Measurements from ENCODE around the gene IL18BP. TPM values are rescaled to one million over a fixed set of nuclear protein-coding genes. Genes with fewer than 3 reads are reported as not detected.
A peak's percentile ranks its signal among the peaks of the same experiment; 100 is the strongest.

The IL18BP gene
- 1 to 10 TPM; 7.8 to 9.9 (median 9.2) TPM for polyA plus RNA-seq (ENCODE audit: insufficient read length in 4 of 4)

- DNase-seq (ENCODE audit: low read depth in 4 of 4, low spot score in 3 of 4), result no peak
Measured at GRCh38 chr11:71998649-71999310, at the start of gene IL18BP. IL18BP (plus strand) TSS chr11:71998909; CDS start chr11:71999985, 1,076 bp downstream.

DNA sequence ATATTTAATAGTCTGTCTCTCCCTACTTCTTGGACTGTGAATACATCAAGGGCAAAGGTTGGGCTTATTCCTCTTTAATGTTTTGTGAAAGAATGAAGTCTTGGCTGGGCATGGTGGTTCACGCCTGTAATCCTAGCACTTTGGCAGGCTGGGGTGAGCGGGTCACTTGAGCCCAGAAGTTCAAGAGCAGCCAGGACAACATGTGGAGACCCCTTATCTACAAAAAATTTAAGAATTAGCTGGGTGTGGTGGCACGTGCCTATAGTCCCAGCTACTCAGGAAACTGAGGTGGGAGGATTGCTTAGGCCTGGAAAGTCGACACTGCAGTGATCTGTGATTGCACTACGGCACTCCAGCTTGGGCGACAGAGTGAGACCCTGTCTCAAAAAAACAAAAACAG, 49.7 kb upstream of the IL18BP start:
- DNase-seq (ENCODE audit: low read depth in 4 of 4, low spot score in 3 of 4), result no peak

- DNase-seq (ENCODE audit: low read depth in 4 of 4, low spot score in 3 of 4), result no peak
Measured at GRCh38 chr11:71951741-71952310, 46.9 kb upstream of the IL18BP start.

GRCh38 chr11:71955898-71956456, 42.7 kb upstream of the IL18BP start:
- no peak for DNase-seq (ENCODE audit: low read depth in 4 of 4, low spot score in 3 of 4)

- no peak for DNase-seq (ENCODE audit: low read depth in 4 of 4, low spot score in 3 of 4)
Measured at GRCh38 chr11:71962428-71963038, 36.2 kb upstream of the IL18BP start.

DNA sequence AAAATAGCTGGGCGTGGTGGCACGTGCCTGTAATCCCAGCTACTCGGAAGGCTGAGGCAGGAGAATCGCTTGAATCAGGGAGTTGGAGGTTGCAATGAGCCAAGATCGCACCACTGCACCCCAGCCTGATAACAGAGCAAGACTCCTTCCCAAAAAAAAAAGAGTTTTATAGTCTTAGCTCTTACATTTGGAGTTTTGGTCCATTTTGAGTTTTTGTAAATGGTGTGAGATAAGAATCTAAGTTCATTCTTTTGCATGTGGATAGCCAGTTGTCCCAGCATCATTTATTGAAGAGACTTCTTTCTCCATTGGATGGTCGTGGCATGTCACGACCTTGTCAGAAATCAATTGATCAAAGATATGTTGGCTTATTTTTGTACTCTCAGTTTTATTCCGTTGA, 35.2 kb upstream of the IL18BP start:
- no peak for DNase-seq (ENCODE audit: low read depth in 4 of 4, low spot score in 3 of 4)

GRCh38 chr11:71964641-71965040, 34.1 kb upstream of the IL18BP start:
- no peak for DNase-seq (ENCODE audit: low read depth in 4 of 4, low spot score in 3 of 4)

GRCh38 chr11:71971680-71972079, 27.0 kb upstream of the IL18BP start:
- no peak for DNase-seq (ENCODE audit: low read depth in 4 of 4, low spot score in 3 of 4)

GRCh38 chr11:71976551-71976950, 22.2 kb upstream of the IL18BP start:
- no peak for DNase-seq (ENCODE audit: low read depth in 4 of 4, low spot score in 3 of 4)

DNA sequence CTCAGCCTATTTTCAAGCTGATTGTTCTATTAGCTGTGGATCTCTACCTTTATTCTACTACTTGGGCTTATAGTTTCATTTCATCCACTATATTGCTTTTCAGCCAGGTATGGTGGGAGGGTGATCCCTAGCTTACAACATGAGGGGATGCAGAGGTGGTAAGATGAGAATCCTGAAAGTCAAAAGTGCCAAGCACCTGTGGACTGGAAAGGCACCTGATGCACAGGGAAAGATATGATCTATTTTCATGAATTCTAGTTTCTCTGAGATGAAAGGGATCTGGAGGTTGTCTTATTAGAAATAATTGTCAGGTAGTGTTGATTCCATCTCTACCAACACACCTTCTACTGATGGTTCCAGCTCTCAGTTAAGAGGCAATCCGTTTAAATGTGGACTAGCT, 21.6 kb upstream of the IL18BP start:
- no peak for DNase-seq (ENCODE audit: low read depth in 4 of 4, low spot score in 3 of 4)

- peak in 1 of 4 donors; percentile 38 for DNase-seq (ENCODE audit: low read depth in 4 of 4, low spot score in 3 of 4)
Measured at GRCh38 chr11:71977743-71978418, 20.8 kb upstream of the IL18BP start.

DNA sequence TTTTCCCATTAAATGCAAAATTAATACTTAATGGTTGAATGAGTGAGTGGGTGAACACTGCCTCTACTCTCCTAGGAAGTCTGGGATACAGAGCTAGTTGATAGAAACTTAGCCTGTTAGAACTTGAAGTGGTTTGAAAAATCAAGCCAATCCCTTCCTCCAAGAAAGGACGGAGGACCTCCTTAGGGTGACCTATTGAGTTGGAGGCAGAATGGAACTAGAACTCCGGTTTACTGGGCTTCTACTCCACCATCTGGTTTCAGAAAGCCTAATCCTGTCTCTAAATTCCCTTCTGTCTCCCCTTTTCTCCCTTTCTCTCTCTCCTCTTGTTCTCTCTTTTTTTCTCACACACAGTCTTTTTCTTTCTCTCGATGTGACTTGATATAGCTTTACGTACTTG, 19.6 kb upstream of the IL18BP start:
- no peak for DNase-seq (ENCODE audit: low read depth in 4 of 4, low spot score in 3 of 4)

- DNase-seq (ENCODE audit: low read depth in 4 of 4, low spot score in 3 of 4), result no peak
Measured at GRCh38 chr11:71979602-71980001, 19.1 kb upstream of the IL18BP start.

DNA sequence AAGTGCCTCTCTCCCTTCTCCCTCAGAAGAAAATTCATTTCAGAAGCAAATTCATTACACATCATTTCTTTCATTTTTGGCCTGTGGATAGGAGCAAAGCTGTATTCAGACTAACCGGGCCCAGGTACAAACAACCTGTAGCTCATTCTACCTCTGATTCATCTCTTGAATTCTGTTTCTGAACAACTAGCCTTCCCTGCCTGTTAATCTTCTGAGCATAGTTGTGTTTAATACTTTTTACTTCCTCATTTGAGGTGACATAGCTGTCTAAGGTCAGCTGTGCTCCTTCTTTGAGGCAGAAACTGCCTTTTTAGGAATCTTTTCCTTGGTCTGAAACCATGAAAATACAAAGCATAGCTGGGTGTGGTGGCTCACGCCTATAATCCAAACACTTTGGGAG, 12.6 kb upstream of the IL18BP start:
- no peak for DNase-seq (ENCODE audit: low read depth in 4 of 4, low spot score in 3 of 4)

- DNase-seq (ENCODE audit: low read depth in 4 of 4, low spot score in 3 of 4), result no peak
Measured at GRCh38 chr11:71987521-71987920, 11.2 kb upstream of the IL18BP start.

- no peak for DNase-seq (ENCODE audit: low read depth in 4 of 4, low spot score in 3 of 4)
Measured at GRCh38 chr11:71988050-71988449, 10.7 kb upstream of the IL18BP start.

DNA sequence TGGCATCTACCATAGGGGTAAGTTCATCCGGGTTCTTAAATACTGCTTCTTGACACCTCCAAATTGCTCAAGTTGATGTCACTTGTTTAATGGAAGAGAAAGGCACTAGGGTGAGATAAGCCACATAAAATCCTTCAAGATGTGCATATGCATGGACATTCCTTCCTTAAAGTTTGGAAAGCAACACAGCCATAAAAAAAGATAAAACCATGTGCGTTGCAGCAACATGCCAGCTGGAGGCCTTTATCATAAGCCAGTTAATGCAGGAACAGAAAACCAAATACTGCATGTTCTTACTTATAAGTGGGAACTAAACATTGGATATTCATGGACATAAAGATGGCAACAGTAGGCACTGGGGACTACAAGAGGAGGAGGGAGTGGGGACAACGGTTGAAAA, 8.0 kb upstream of the IL18BP start:
- DNase-seq (ENCODE audit: low read depth in 4 of 4, low spot score in 3 of 4), result no peak

- DNase-seq (ENCODE audit: low read depth in 4 of 4, low spot score in 3 of 4), result no peak
Measured at GRCh38 chr11:71991494-71991893, 7.2 kb upstream of the IL18BP start.

- no peak for DNase-seq (ENCODE audit: low read depth in 4 of 4, low spot score in 3 of 4)
Measured at GRCh38 chr11:71992136-71992730, 6.5 kb upstream of the IL18BP start.

GRCh38 chr11:71994786-71995185, 3.9 kb upstream of the IL18BP start:
- no peak for DNase-seq (ENCODE audit: low read depth in 4 of 4, low spot score in 3 of 4)

GRCh38 chr11:71995726-71996291, 2.9 kb upstream of the IL18BP start:
- DNase-seq (ENCODE audit: low read depth in 4 of 4, low spot score in 3 of 4), result no peak

Data from right renal pelvis (tissue), 4 donors.